ACHN (cell line): ENCODE data around the gene PLXNA2.

Source experiments
- DNase-seq: peaks from one replicate; pipeline ENCODE4 v3.0.0-alpha.2; 2015
- in situ Hi-C: cut with HindIII; loops from 2 replicates; pipeline ENCODE4 v1.10.0; 2017; ENCODE audit warnings: low sequenced_read_pairs, low pct_ligation_motif_present, low pct_unique_long_range_greater_than_20kb

The PLXNA2 gene

GRCh38 chr1:208077232-208078075 is 166.7 kb downstream of the PLXNA2 start:
- in situ Hi-C loops: no loop called here
- DNase-seq: no peak

GRCh38 chr1:208074353-208074752 is 169.8 kb downstream of the PLXNA2 start:
- no peak for DNase-seq
- in situ Hi-C loops: no loop called here

- peak; percentile 17 for DNase-seq
- in situ Hi-C loops: no loop called here
Measured at GRCh38 chr1:208071435-208072031, 172.7 kb downstream of the PLXNA2 start.

GRCh38 chr1:208069908-208070307 is 174.3 kb downstream of the PLXNA2 start:
- in situ Hi-C loops: no loop called here
- no peak for DNase-seq

- DNase-seq: no peak
- in situ Hi-C loops: no loop called here
Measured at GRCh38 chr1:208069317-208069716, 174.9 kb downstream of the PLXNA2 start.

- in situ Hi-C loops: no loop called here
- DNase-seq: no peak
Measured at GRCh38 chr1:208068908-208069307, 175.3 kb downstream of the PLXNA2 start.

GRCh38 chr1:208068407-208068806 is 175.8 kb downstream of the PLXNA2 start:
- in situ Hi-C loops: no loop called here
- DNase-seq: no peak

GRCh38 chr1:208066583-208066982 is 177.6 kb downstream of the PLXNA2 start:
- no peak for DNase-seq
- in situ Hi-C loops: no loop called here

- in situ Hi-C loops: no loop called here
- DNase-seq: no peak
Measured at GRCh38 chr1:208065862-208066261, 178.3 kb downstream of the PLXNA2 start.

- no peak for DNase-seq
- in situ Hi-C loops: no loop called here
Measured at GRCh38 chr1:208061632-208062031, 182.6 kb downstream of the PLXNA2 start.

GRCh38 chr1:208061118-208061517 is 183.1 kb downstream of the PLXNA2 start:
- no peak for DNase-seq
- in situ Hi-C loops: no loop called here

- in situ Hi-C loops: no loop called here
- DNase-seq: no peak
Measured at GRCh38 chr1:208060215-208060869, 183.8 kb downstream of the PLXNA2 start.

- no peak for DNase-seq
- in situ Hi-C loops: no loop called here
Measured at GRCh38 chr1:208059409-208060001, 184.7 kb downstream of the PLXNA2 start.

GRCh38 chr1:208058756-208059155 is 185.4 kb downstream of the PLXNA2 start:
- in situ Hi-C loops: no loop called here
- DNase-seq: no peak

GRCh38 chr1:208058267-208058666 is 185.9 kb downstream of the PLXNA2 start:
- in situ Hi-C loops: no loop called here
- no peak for DNase-seq

GRCh38 chr1:208057056-208057455 is 187.1 kb downstream of the PLXNA2 start:
- DNase-seq: no peak
- in situ Hi-C loops: no loop called here

GRCh38 chr1:208055535-208055934 is 188.6 kb downstream of the PLXNA2 start:
- DNase-seq: no peak
- in situ Hi-C loops: no loop called here

GRCh38 chr1:208054911-208055379 is 189.2 kb downstream of the PLXNA2 start:
- DNase-seq: no peak
- in situ Hi-C loops: no loop called here

GRCh38 chr1:208054485-208054884 is 189.7 kb downstream of the PLXNA2 start:
- in situ Hi-C loops: no loop called here
- no peak for DNase-seq
